Activated gamma-delta T cell treated with Interleukin-2 at 50 U/mL for 16 hours (primary cell): ENCODE measurements around the gene STK26.
"Not testable (repeated sequence)": the region's sequence is repeated elsewhere in the genome, so short reads cannot be mapped to it uniquely, and the experiment has no call there.

ENCODE experiments used
- DNase-seq: peaks from one replicate; pipeline ENCODE4 v3.0.0-alpha.2; 2020

The STK26 gene

DNA sequence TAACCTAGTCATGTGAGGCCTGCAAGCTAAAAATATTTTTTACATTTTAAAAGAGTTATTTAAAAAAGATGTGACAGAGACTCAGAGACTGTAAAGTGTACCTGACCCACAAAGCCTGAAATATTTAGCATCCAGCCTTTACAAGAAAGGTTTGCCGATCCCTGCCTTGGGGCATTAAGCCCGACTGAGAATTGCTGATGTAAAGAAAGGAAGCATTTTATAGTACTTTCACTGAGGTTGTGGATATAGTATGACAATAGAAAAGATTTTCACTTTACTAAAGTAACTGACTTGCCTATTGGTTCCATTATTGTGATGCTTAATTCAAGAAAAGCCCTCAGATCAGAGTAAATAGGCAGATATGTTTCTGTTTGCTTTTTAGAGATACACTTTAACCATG is 17.0 kb downstream of the STK26 start:
- no peak for DNase-seq

DNA sequence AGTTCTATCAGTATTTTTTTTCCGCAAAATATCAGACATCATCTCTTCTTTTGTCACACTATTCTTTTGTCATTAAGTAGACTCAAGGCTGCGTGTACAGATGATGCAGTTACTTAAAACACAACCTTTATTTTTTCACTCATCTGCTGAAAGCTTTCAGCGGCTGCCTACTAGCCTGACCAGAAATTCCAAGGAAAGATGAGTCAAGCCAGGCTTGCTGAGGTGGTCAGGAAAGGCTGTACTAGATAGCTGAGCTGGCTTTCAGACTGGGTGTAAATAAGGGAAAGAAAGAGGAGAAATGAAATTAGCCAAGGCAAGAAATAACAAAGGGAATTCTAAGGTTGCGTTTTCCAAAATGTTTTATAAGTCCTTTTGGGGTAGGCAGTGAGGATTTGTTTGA is 17.9 kb downstream of the STK26 start:
- DNase-seq, result no peak

DNA sequence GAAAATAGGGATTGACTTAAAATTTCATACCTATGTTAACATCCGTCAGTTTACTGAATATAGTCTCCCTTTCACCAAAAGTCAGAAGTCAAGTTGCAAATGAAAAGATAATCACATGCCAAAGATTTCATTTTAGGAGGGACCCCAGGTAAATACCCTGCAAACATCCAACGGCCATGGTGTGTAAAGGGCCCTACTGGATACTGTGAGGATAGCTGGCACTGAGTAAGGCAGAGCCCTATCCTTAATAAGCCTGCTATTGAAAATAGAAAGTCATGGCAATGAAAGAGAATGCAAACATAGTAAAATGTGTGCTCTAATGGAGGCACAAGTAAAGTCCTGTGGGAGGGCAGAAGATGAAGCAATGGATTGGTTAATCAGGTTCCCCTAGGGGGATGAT is 20.9 kb downstream of the STK26 start:
- no peak for DNase-seq

DNA sequence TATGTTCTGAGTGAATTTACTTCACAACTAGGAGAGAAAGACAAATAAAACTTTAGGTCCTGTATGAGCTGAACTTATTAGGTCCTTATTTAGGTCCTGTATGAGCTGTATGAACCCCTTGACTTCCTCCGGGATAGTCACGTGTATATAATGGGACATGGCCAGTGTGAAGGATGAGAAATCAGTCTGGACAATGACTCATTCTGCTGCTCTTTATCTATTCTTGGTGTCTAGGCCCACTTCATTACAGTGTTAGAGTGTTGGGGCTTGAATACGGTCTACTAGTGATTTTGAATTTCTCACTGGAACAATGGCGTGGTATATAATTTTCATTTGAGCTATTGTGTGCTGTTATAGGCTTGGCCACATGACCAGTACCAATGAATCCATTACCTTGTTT is 21.9 kb downstream of the STK26 start:
- no peak for DNase-seq

DNA sequence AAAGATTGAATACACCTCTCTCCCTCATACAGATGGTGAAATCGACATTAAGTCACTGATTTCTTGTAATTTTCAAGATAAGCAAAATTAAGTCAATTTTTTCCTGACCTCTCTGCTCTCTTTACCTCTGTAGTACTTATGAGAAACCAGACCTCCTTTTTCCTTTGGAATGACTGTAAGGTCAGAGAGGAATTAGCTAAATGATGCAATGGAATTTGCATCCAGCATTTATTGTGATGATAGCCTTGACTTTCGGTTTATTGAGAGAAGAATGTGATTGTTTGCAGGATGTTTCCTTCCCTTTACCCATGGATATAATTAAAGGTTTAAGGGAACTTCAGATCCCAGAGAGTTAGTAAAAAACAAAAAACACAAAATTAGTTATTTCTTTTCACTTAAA is 22.4 kb downstream of the STK26 start:
- no peak for DNase-seq

DNA sequence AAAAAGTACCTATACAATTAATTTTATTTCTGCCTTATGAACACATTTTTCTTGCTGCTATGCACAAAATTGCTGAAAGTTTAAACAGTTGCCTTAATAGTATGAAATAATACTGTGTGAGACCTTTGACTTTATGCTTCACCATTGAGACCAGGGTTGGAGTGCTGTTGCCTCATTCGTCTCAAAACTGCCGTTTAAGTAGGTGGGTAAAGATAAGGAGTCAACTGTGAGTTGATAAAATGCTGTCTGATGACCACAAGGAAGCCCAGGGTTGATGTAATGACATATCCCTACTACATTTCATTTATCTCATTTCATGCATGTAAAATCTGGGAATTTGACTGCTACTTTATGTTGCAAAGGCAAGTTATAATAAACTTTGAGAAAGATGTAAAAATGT is 23.4 kb downstream of the STK26 start:
- no peak for DNase-seq

DNA sequence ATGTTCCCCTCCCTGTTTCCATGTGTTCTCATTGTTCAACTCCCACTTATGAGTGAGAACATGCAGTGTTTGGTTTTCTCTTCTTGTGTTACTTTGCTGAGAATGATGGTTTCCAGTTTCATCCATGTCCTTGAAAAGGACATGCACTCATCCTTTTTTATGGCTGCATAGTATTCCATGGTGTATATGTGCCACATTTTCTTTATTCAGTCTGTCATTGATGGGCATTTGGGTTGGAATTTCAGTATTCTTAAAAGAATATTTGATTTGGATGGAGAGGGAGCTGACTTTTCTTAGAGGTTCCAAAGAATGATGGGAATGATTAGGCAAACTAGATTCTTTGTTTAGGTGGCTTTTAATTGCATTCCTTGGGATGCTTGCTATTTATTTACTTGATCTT is 28.7 kb downstream of the STK26 start:
- not testable (repeated sequence) for DNase-seq

DNA sequence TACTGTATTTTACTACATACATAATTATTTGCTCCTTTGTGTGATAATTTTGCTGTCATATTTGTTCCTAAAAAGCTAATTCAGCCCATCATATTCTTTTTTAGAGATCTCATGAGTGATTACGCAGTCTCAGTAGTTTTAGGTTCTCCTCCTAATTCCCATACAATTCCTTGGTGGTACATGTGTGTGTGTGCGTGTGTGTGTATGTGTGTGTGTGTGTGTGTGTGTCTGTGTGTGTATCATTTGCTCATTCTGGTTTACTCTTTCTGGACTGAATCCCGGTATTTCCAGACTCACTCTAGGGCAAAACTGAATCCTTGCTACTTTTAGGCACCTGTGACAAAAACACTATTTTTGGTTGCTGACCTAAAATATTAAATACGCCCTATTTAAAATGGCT is 34.9 kb downstream of the STK26 start:
- DNase-seq, result no peak

DNA sequence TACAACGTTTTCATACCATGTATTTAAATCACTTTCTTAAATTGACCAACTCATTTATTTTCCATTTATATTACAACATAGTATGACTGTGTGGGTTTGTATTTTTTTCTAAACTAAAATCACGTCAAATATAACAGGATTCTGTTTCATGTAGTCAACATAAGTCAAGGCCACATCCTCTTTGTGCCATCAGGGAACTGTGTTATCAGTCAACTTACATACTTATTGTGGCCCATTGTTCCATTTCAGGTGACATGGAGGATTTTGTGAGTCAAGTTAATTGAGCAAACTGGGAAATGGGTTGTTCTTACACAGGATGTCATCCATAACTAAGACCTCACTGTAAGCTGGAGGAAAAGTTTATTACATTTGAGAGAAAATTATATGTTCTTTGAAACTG is 35.9 kb downstream of the STK26 start:
- no peak for DNase-seq

DNA sequence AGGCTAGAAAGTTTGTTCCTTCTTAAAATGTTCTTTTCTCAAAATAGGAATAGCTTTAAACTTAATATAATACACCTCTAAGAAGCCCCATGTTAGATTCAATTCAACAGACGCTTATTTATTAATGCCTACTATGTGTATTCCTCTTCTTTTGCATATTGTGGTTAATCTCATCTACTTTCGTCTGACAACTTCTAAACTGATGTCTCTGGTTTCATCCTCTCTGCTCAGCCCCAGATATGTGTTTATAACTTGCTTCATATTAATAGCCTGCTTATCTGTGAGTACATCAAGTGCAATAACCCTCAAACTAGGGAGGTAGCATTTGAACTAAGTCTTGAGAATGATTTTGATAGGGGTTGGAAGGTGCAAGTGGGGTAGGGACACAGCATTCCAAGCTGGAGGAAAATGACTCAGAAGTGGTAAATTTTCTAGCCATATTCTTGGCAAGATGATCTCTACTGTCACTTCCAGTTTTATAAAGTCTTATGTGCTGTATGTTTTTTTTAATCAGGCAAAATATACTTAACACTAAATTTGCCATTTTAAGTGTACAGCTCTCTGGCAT is 37.0 kb downstream of the STK26 start:
- DNase-seq, result no peak

DNA sequence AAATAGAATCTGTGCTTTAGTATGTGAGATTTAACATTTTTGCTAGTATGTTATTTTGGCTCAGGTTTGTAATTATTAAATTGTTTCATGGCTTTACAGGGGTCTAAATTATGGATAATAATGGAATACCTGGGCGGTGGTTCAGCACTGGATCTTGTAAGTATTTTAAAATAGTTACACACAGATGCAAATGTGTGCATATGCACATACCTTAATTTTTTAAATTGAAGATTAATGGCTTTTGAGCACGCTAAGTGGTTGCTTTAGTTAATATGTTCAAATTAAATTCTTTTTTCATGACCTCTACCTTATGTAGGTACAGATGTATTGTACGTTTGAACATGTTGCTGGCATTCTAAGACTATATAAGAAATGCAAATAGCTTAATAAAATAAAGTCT is 40.2 kb downstream of the STK26 start:
- DNase-seq, result no peak

DNA sequence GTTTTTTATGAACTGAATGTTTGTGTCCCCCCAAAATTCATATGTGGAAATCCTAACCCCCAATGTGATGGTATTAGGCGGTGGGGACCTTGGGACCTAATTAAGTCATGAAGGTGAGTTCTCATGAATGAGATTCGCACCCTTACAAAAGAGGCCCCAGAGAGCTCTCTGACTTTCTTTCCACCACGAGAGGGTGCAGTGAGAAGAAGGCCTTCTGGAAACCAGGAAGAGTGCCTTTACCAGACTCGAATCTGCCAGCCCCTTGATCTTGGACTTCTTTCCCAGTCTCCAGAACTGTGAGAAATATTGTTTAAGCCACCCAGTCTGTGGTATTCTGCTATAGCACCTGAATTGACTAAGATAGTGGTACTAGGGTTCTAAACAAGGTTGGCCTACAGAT is 40.8 kb downstream of the STK26 start:
- no peak for DNase-seq

DNA sequence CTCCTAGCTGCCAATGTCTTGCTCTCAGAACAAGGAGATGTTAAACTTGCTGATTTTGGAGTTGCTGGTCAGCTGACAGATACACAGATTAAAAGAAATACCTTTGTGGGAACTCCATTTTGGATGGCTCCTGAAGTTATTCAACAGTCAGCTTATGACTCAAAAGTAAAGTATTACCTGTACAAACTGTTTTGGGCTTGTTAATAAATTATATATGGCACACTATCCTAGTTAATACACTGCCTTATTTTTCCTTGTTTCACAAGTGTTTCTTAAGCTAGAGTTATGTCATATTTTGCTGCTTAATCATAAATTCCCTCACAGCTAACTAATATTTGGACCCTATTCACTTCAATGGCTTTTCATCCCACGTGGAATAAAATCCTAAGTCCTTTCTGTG is 45.3 kb downstream of the STK26 start:
- DNase-seq, result no peak

DNA sequence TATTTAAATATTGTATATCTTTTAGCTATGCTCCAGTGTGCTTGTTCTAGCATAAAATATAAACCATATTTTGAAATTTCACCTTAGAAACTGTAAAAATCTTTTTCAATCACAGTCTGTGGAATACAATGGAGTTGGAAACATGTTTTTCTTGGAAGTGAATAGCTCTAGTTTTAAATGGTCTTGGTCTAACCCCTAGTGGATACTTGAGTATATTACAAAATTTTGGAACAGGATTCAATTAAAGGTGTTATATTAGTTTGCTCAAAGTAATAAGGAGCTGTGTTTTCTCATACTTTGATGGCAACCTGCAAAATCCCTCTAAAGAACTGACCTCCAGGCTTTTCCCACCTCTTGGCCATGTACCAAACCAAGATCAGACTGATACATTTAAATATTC is 48.2 kb downstream of the STK26 start:
- no peak for DNase-seq

DNA sequence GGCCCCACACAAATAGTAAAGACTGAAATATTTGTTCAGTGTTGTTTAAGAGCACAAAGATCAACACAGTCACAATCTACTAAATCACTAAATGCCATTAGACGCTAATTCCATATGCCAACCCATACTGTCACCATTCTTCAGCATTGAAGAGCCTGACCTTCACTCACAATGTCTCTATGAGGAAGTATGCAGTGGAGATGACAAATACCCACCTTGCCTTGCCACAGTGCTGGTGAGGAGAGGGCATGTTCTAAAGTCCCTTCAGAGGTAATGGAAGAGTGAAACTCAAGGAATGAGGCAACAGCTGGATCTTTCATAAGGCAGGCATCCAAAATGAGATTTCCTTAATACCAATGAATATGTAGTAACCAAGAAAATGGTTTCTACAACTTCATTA is 54.3 kb downstream of the STK26 start:
- DNase-seq, result no peak

DNA sequence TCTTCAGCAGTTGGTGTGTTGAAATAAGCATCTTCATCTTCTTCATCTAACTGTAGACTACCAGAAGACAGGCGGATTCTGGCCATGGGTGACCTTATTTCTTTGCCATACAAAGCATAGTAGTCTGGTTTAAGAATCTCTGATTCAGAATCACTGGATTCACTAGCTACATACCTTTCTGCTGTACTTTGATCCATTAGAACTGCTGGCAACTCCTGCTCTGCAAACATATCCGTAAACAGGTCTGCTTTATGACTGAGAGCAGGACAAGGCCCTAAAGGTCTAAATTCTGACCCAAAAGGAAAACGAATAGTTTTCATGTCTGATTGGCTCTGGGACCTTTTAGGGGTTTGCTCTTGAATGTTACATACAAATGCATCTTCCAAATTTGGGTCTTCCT is 54.8 kb downstream of the STK26 start:
- no peak for DNase-seq

DNA sequence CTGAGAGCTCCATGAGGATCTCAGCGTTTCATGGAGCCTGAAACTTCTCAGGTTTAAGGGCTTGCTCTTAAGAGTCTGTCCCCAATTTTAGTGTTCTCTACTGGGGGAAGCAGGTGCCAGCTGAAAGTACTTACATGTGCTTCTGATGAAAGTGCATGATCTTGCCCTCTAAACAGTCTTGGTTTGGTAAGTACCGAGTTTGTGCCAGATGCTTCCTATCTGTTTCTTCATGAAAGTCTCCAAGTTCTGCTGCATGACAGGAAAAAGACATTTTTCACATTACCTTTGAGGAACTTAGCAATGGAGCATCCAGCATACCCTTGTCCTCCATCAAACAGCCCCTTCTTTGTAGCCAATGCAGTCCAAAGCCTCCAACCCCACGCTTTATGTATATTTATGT is 62.7 kb downstream of the STK26 start:
- DNase-seq, result no peak

DNA sequence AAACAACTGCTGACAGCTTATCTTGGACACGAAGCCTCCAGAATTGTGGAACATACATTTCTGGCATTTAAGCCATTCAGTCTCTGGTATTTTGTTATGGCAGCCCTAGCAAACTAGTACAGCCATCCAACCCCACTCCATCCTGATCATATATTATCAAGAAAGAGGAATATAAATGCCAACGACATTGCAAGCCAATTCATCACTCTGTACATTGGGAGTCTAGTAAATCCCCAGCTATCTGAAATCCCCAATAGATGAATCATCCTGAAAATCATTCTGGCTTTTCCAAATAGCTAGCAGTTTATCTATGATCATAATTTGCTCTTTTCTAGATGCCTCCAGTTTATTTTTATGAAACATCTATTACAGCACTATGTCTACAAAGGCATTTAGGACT is 63.6 kb downstream of the STK26 start:
- DNase-seq, result no peak

DNA sequence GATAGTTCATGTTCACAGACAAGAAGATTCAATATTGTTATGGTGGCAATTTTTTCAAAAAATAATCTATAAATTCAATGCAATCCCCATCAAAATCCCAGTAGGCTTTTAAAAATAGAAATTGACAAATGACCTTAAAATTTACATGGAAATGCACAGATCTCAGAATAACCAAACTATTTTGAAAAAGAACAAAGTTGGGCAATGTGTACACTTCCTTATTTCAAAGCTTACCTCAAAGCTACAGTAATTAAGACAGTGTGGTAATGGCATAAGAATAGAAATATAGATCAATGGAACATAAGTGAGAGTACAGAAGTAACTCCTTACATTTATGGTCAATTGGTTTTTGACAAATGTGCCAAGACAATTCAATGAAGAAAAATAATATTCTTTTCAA is 65.8 kb downstream of the STK26 start:
- no peak for DNase-seq

DNA sequence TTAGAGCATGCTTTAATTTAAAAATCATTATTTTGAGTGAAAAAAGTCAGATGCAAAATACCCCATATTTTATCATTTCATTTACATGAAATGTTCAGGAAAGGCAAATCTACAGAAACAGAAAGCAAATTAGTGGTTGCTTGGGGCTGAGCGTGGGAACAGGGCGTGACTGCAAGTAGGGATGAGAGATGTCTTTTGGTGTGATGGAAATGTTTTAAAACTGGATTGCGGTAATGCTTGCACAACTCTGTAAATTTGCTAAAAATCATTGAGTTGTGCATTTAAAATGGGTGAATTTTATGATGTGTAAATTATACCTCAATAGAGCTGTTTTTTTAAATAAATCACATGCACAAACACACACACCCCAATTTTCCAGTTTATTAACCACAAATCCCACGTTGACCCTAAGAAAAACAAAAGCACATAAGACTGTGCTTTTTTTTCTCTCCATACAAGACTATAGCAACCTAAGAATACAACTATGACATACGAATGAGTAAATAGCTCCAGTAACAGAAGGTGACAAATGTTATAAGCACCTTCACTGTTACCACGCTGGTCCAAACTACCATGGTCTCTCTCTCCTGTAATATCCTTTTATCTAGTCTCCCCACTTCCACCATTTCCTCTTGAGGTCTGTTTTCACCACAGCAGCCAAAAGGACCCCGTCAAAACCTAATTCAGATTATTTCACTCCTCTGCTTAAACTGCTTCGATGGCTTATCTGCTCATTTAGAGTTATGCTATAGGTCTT is 67.5 kb downstream of the STK26 start:
- DNase-seq, result no peak

DNA sequence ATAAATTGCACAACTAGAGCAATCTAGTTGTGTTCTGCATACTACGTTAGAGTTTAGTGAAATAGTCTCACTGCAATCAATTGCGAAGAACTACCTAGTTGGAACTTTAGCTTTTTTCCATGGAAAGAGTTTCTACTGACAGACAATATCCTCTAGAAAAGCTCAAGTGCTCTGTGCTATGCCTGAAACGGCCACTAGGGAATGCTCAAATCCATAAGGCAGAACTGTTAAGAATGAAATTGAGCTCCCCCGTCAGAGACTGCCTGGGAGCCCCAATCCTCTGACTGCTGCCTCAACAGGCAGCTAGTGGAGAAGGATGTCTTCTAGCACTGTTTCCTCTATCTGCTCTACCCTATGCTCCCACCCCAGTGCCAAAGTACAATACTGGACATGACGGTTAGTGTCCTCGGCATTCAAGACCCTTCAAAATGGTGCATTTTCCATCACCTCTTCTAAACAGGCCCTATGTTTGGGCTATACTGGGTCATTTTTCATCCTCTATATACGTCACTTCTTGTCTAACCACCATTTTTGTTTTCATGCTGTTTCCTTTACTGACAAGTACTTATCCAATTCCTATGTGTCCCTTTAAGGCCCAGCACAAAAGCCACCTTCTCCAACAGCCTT is 69.5 kb downstream of the STK26 start:
- peak; percentile 39 for DNase-seq

DNA sequence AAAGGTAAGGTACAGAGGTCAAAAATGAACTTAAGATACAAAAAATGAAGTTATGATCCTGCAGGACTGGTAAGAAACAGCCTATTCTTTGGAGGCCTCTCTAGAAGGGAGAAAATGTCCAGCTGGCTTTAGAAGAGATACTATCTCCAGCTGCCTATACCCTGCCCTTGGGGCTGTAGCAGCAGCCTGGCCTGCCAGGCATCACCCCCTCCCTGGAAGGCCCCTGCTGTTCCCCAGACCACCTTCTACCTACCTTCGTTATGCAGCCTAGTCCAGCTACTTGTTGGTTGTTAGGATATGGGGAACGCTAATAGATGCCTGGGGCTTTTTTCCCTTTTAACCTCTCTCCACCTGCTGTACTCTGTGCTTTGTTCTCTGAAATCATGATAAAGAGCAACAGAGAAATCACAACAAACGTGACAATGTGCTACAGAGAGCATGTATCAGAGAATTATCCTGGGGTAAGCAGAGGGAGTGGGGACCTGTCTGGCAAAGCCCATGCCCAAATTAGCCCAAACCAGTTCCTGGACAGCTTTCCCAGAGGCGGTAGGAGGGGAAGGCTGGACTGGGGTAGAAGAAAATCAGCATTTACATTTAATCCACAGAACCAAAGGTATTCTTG is 70.2 kb downstream of the STK26 start:
- no peak for DNase-seq

DNA sequence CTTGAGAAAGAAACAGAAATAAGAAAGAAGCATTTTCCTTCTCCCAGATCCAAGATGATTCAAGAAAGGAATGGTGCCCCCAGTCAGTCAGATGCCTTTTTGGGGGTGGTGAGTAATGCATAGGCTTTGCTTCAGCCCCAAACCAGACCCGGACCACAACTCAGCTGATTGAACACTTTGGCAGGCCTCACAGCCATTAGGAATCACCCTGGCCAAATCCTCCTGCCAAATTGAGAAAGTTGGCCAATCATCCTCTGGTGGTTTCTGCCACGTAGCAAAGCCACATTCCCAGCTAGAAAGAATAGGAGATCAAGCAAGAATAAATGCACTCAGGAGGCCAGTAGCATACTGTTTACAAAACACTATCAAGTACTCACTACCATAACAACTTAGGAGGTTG is 71.1 kb downstream of the STK26 start:
- DNase-seq, result no peak

DNA sequence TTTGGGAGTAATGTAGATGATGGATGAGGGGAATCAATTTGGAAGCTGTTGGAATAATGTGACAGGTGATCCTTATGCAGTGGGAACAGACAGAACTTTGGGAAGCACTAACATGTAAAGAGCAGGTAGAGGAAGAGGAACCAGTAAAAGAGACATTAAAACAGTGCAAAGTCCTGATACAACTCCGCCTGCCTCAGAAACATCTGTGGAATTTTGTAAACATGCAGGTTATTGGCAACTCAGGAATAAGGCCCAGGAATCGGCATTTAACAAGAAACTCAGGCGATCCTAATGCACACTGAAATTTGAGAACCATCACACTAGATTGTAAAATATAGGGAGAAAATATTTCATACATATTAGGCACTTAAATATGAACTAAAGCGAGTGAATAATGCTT is 75.6 kb downstream of the STK26 start:
- DNase-seq, result not testable (repeated sequence)
